HepG2 (cell line): Measurements from ENCODE around the gene B4GALT3. TPM values are rescaled to one million over a fixed set of nuclear protein-coding genes. Genes with fewer than 3 reads are reported as not detected.

Experiments used
- FOXK2 ChIP-seq: fragments of 450-650 bp; IDR thresholded peaks from 2 replicates; pipeline ENCODE4 v1.6.1; 2016
- GATA4 ChIP-seq: sonication (generic); IDR thresholded peaks from 2 replicates; pipeline ENCODE4 v1.6.1; 2016; ENCODE audit warnings: antibody characterized with exemption, low read depth, borderline replicate concordance
- GPN1 ChIP-seq: sonication (generic); formaldehyde crosslinking; IDR thresholded peaks from 2 replicates; pipeline ENCODE4 v1.5.1; 2020; ENCODE audit warnings: missing genetic modification reagents, borderline replicate concordance
- HNRNPH1 ChIP-seq: fragments of 200-400 bp; formaldehyde crosslinking; optimal IDR thresholded peaks from 2 replicates; pipeline ENCODE3; 2017; ENCODE audit warnings: mild to moderate bottlenecking, low read depth, low read length
- JUNB ChIP-seq: sonication (generic); formaldehyde crosslinking; IDR thresholded peaks from 2 replicates; pipeline ENCODE4 v1.8.0; 2022; ENCODE audit warnings: missing genetic modification reagents, mild to moderate bottlenecking, borderline replicate concordance
- KDM4B ChIP-seq: sonication (generic); formaldehyde crosslinking; IDR thresholded peaks from 2 replicates; pipeline ENCODE4 v1.4.0; 2020; ENCODE audit warnings: missing genetic modification reagents
- MEF2D ChIP-seq: sonication (generic); formaldehyde crosslinking; IDR thresholded peaks from 2 replicates; pipeline ENCODE4 v1.5.1; 2020; ENCODE audit warnings: mild to moderate bottlenecking, missing genetic modification reagents
- SNAI1 ChIP-seq: sonication (generic); formaldehyde crosslinking; IDR thresholded peaks from 2 replicates; pipeline ENCODE4 v1.5.0; 2020; ENCODE audit warnings: mild to moderate bottlenecking, missing genetic modification reagents, borderline replicate concordance
- SP4 ChIP-seq: sonication (generic); formaldehyde crosslinking; IDR thresholded peaks from 2 replicates; pipeline ENCODE4 v1.8.1; 2023; ENCODE audit warnings: mild to moderate bottlenecking, missing genetic modification reagents
- TARDBP ChIP-seq: sonication (generic); formaldehyde crosslinking; IDR thresholded peaks from 2 replicates; pipeline ENCODE4 v1.8.0; 2022; ENCODE audit warnings: mild to moderate bottlenecking, missing genetic modification reagents
- TOE1 ChIP-seq: sonication (generic); formaldehyde crosslinking; IDR thresholded peaks from 2 replicates; pipeline ENCODE4 v1.4.0; 2020; ENCODE audit warnings: mild to moderate bottlenecking, missing genetic modification reagents
- U2AF2 ChIP-seq: fragments of 200-400 bp; formaldehyde crosslinking; IDR thresholded peaks from 2 replicates; pipeline ENCODE4 v1.6.1; 2017; ENCODE audit warnings: low read depth, mild to moderate bottlenecking, low read length
- USF2 ChIP-seq, 2 experiments: sonication (generic) in 1 of 2; formaldehyde crosslinking in 1 of 2; IDR thresholded peaks; 2 replicates each; pipeline versions ENCODE4 v1.5.1 to v1.6.1; 2011 to 2020; ENCODE audit warnings: borderline replicate concordance in 1 of 2, low read depth in 1 of 2, low read length in 1 of 2, mild to moderate bottlenecking in 1 of 2, missing genetic modification reagents in 1 of 2, moderate library complexity in 1 of 2
- ZBTB38 ChIP-seq: sonication (generic); formaldehyde crosslinking; IDR thresholded peaks from 2 replicates; pipeline ENCODE4 v1.5.1; 2020; ENCODE audit warnings: mild to moderate bottlenecking, missing genetic modification reagents
- ZNF101 ChIP-seq: sonication (generic); formaldehyde crosslinking; IDR thresholded peaks from 2 replicates; pipeline ENCODE4 v1.4.0; 2020; ENCODE audit warnings: mild to moderate bottlenecking, low read depth, missing genetic modification reagents, borderline replicate concordance
- ZNF18 ChIP-seq: sonication (generic); formaldehyde crosslinking; IDR thresholded peaks from 2 replicates; pipeline ENCODE4 v1.8.0; 2022; ENCODE audit warnings: mild to moderate bottlenecking, missing genetic modification reagents; ENCODE audit not compliant: insufficient replicate concordance
- ZNF20 ChIP-seq: sonication (generic); formaldehyde crosslinking; IDR thresholded peaks from 2 replicates; pipeline ENCODE4 v1.4.0; 2020; ENCODE audit warnings: mild to moderate bottlenecking, moderate library complexity, missing genetic modification reagents
- ZNF7 ChIP-seq: IDR thresholded peaks from 2 replicates; pipeline ENCODE4 v1.6.1; 2016; ENCODE audit warnings: missing biosample characterization, missing genetic modification reagents
- ZSCAN30 ChIP-seq: sonication (generic); formaldehyde crosslinking; IDR thresholded peaks from 2 replicates; pipeline ENCODE4 v1.5.0; 2020; ENCODE audit warnings: mild to moderate bottlenecking, missing genetic modification reagents
- polyA plus RNA-seq, 8 experiments: library from polyadenylated mRNA; depleted of rRNA in 3 of 8; stranded (reverse) in 7 of 8; unstranded in 1 of 8; fragments of >200 nt; fragmentation: Illumina TruSeq in 4 of 8; extraction: Trizol in 4 of 8; gene quantifications; 2 replicates each; pipeline versions ENCODE4 v1.2.1 to v1.2.3, GENCODE V29; 2011 to 2016; ENCODE audit warnings: low read depth in 4 of 8, missing spikeins in 1 of 8, mixed read lengths in 1 of 8; ENCODE audit not compliant: insufficient read depth in 1 of 8
- total RNA-seq, 5 experiments: library from RNA; depleted of rRNA; stranded (reverse); fragments of >200 nt; fragmentation: Illumina TruSeq; extraction: Trizol; gene quantifications; 2 replicates each; pipeline ENCODE4 v1.2.3, GENCODE V29; 2016; ENCODE audit warnings: low read depth in 1 of 5
- TF ChIP-seq, protein P1 (sequence below): IDR thresholded peaks from 2 replicates; pipeline ENCODE4 v1.6.1; 2018; ENCODE audit warnings: missing genetic modification reagents
- TF ChIP-seq, protein P2 (sequence below): IDR thresholded peaks from 2 replicates; pipeline ENCODE4 v1.6.1; 2016; ENCODE audit warnings: missing compliant biosample characterization, missing genetic modification reagents, borderline replicate concordance
- TF ChIP-seq, protein P3 (sequence below): sonication (generic); formaldehyde crosslinking; IDR thresholded peaks from 2 replicates; pipeline ENCODE4 v1.5.0; 2020; ENCODE audit warnings: missing genetic modification reagents

The B4GALT3 gene
- total and polyA plus RNA-seq, 2 of the 13 experiments (the other 11 are each of a cell fraction or from before 2014, with no cell fraction given): 35.6 to 40.4 TPM

DNA sequence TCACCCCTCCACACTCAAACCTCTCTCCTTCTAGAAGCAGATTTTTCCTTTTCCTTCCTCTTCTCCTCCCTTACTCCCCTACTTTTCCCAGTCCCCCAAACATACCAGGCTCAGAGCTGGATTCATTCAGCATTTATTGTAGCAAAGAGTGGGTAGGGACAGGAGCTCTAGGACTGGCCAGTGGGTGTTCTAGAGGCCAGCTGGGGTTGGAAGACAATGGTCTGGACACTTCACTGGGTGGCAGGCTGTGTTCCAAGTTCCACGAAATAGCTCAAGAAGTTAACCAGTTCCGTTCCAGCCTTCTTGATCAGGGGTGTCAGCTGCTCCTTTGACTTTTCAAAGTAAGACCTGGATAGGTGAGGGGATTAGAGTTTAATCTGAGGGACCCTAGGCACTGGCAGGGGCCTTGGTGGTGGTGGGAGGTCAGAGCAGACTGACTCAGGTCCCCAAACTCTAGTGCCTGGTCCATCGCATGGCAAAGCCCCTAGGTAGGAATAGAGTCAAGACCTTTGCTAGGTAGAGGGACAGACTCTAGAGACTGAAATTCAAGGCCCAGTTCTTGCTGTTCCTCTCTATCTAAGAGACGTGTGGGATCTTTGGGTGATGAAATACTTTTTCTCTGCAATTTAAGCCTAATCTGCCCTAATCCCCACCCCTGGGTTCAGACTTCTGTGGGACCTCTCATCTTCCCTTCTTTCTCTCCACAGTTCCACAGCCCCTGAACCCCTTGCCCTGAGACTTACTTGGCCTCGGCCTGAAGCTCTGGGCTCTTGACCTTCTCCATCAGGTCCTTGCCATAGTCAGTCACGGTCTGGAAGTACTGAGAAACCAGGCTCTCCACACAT is 45.1 kb upstream of the B4GALT3 start (continued):
- TF ChIP-seq SNAI1 (CRISPR knock-in tag) (peak; percentile 59; the same call in 1 of the 2 replicates), TARDBP (peak; percentile 73; the same call in 1 of the 2 replicates), USF2 (IDR thresholded peaks at IDR 0.05; ENCODE audit: low read depth, low read length) (no peak), USF2 (CRISPR knock-in tag; IDR thresholded peaks at IDR 0.05; ENCODE audit: borderline replicate concordance) (0 out of 2 replicates have a peak, but pooled peaks have one; percentile 34), KDM4B (CRISPR knock-in tag) (0 out of 2 replicates have a peak, but pooled peaks have one; percentile 21), GATA4 (no peak), ZNF7 (no peak), ZSCAN30 (peak; percentile 52; the same call in 1 of the 2 replicates), HNRNPH1 (peak; percentile 19), SP4 (CRISPR knock-in tag) (peak; percentile 54; the same call in 1 of the 2 replicates), FOXK2 (no peak), TOE1 (CRISPR knock-in tag) (no peak; the same call in 1 of the 2 replicates), MEF2D (0 out of 2 replicates have a peak, but pooled peaks have one; percentile 29), GPN1 (CRISPR knock-in tag) (no peak), ZNF20 (CRISPR knock-in tag) (0 out of 2 replicates have a peak, but pooled peaks have one; percentile 66), ZNF101 (CRISPR knock-in tag) (no peak), JUNB (CRISPR knock-in tag) (peak; percentile 20; the same call in 1 of the 2 replicates), ZBTB38 (0 out of 2 replicates have a peak, but pooled peaks have one; percentile 7), U2AF2 (no peak), ZNF18 (CRISPR knock-in tag) (peak; percentile 8)
- TF ChIP-seq, protein P1, sequence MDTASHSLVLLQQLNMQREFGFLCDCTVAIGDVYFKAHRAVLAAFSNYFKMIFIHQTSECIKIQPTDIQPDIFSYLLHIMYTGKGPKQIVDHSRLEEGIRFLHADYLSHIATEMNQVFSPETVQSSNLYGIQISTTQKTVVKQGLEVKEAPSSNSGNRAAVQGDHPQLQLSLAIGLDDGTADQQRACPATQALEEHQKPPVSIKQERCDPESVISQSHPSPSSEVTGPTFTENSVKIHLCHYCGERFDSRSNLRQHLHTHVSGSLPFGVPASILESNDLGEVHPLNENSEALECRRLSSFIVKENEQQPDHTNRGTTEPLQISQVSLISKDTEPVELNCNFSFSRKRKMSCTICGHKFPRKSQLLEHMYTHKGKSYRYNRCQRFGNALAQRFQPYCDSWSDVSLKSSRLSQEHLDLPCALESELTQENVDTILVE (CRISPR knock-in tag): no peak; the same call in 1 of the 2 replicates
- TF ChIP-seq, protein P2, sequence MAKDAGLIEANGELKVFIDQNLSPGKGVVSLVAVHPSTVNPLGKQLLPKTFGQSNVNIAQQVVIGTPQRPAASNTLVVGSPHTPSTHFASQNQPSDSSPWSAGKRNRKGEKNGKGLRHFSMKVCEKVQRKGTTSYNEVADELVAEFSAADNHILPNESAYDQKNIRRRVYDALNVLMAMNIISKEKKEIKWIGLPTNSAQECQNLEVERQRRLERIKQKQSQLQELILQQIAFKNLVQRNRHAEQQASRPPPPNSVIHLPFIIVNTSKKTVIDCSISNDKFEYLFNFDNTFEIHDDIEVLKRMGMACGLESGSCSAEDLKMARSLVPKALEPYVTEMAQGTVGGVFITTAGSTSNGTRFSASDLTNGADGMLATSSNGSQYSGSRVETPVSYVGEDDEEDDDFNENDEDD (CRISPR knock-in tag): no peak
- TF ChIP-seq, protein P3, sequence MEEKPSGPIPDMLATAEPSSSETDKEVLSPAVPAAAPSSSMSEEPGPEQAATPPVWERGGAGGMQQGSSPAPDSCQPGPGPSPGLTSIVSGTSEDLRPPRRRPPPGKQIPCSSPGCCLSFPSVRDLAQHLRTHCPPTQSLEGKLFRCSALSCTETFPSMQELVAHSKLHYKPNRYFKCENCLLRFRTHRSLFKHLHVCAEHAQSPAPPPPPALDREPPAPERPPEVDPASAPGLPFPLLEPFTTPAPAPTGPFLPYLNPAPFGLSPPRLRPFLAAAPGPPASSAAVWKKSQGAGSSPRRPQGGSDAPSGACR (CRISPR knock-in tag): 0 out of 2 replicates have a peak, but pooled peaks have one; percentile 56
